ENCODE results near the gene TGFB1. TPM values are rescaled to one million over a fixed set of nuclear protein-coding genes. Genes with fewer than 3 reads are reported as not detected.

The TGFB1 gene
- polyA plus RNA-seq, 1 donor (not counting 4 experiments of a cell fraction or from before 2014, with no cell fraction given): 5.8 TPM

GRCh38 chr19:41309180-41310032 is 44.3 kb downstream of the TGFB1 start:
- peak overlapping the region; percentile 79 to 95 (median 89) for H3K4me3 ChIP-seq (ENCODE audit: control insufficient read depth in 2 of 3, extremely low read depth in 1 of 3, insufficient read depth in 2 of 3, low read depth in 1 of 3, low read length in 3 of 3)
- TF ChIP-seq EZH2 (IDR thresholded peaks at IDR 0.05; ENCODE audit: low read length): no peak
- TF ChIP-seq CTCF (optimal IDR thresholded peaks at IDR 0.05 in 1 of 3, IDR thresholded peaks at IDR 0.05 in 1 of 3, conservative IDR thresholded peaks at IDR 0.05 in 1 of 3; ENCODE audit: extremely low read depth in 1 of 3, insufficient read depth in 2 of 3, low read length in 3 of 3): no peak
- H3K9me1 ChIP-seq (ENCODE audit: control insufficient read depth, extremely low read depth, insufficient read depth, low read length): no peaks in the 10 kb centered on the region
- H3K79me2 ChIP-seq (ENCODE audit: control insufficient read depth, insufficient read depth, low read length): peaks cover 28% of the 10 kb centered on the region
- H3K27me3 ChIP-seq (ENCODE audit: control insufficient read depth, extremely low read depth, insufficient read depth, low read length): no peaks in the 10 kb centered on the region
- DNase-seq (ENCODE audit: low read depth, low spot score) (no peak), FAIRE-seq (no peak)
- dilution Hi-C loops (cut with MboI; ENCODE audit: extremely low pct_ligation_motif_present, low sequenced_read_pairs): no loop called here
- H3K9me3 ChIP-seq (ENCODE audit: control insufficient read depth, low read depth, low read length): no peaks in the 10 kb centered on the region
- H3K4me1 ChIP-seq (ENCODE audit: control insufficient read depth, extremely low read depth, insufficient read depth, low read length): peaks cover 24% of the 10 kb centered on the region
- H3K4me2 ChIP-seq (ENCODE audit: control insufficient read depth, extremely low read depth, insufficient read depth, low read depth, low read length): peak overlapping the region; percentile 99
- H4K20me1 ChIP-seq (ENCODE audit: control insufficient read depth, extremely low read depth, insufficient read depth, low read length): no peaks in the 10 kb centered on the region
- peak overlapping the region; percentile 95 for H3K9ac ChIP-seq (ENCODE audit: control insufficient read depth, extremely low read depth, insufficient read depth, low read length)
- H2AFZ ChIP-seq (ENCODE audit: control insufficient read depth, low read length): peak overlapping the region; percentile 92
- H3K36me3 ChIP-seq (ENCODE audit: control insufficient read depth in 2 of 2, extremely low read depth in 1 of 2, insufficient read depth in 2 of 2, low read length in 2 of 2): peaks cover 26 to 30% of the 10 kb centered on the region in 2 experiments
- peak overlapping the region; percentile 97 for H3K27ac ChIP-seq (ENCODE audit: control insufficient read depth, insufficient read depth, low read length)

GRCh38 chr19:41308450-41309179 is 45.1 kb downstream of the TGFB1 start:
- peaks cover 33 to 38% of the 10 kb centered on the region in 2 experiments for H3K36me3 ChIP-seq (ENCODE audit: control insufficient read depth in 2 of 2, extremely low read depth in 1 of 2, insufficient read depth in 2 of 2, low read length in 2 of 2)

More at GRCh38 chr19:41308450-41309179, 45.1 kb downstream of the TGFB1 start:
- Histone ChIP-seq H2AFZ (ENCODE audit: control insufficient read depth, low read length) (no peak overlapping the region), H3K4me2 (ENCODE audit: control insufficient read depth, extremely low read depth, insufficient read depth, low read depth, low read length) (peak overlapping the region; percentile 99), H4K20me1 (ENCODE audit: control insufficient read depth, extremely low read depth, insufficient read depth, low read length) (no peaks in the 10 kb centered on the region), H3K4me1 (ENCODE audit: control insufficient read depth, extremely low read depth, insufficient read depth, low read length) (peaks cover 24% of the 10 kb centered on the region), H3K9me1 (ENCODE audit: control insufficient read depth, extremely low read depth, insufficient read depth, low read length) (no peaks in the 10 kb centered on the region), H3K9me3 (ENCODE audit: control insufficient read depth, low read depth, low read length) (no peaks in the 10 kb centered on the region), H3K79me2 (ENCODE audit: control insufficient read depth, insufficient read depth, low read length) (peaks cover 28% of the 10 kb centered on the region), H3K4me3 (ENCODE audit: control insufficient read depth in 2 of 3, extremely low read depth in 1 of 3, insufficient read depth in 2 of 3, low read depth in 1 of 3, low read length in 3 of 3) (peak overlapping the region in 1 of 3 experiments; percentile 95), H3K27me3 (ENCODE audit: control insufficient read depth, extremely low read depth, insufficient read depth, low read length) (no peaks in the 10 kb centered on the region), H3K27ac (ENCODE audit: control insufficient read depth, insufficient read depth, low read length) (peak overlapping the region; percentile 97), H3K9ac (ENCODE audit: control insufficient read depth, extremely low read depth, insufficient read depth, low read length) (peak overlapping the region; percentile 95)
- TF ChIP-seq CTCF (optimal IDR thresholded peaks at IDR 0.05 in 1 of 3, IDR thresholded peaks at IDR 0.05 in 1 of 3, conservative IDR thresholded peaks at IDR 0.05 in 1 of 3; ENCODE audit: extremely low read depth in 1 of 3, insufficient read depth in 2 of 3, low read length in 3 of 3) (peak; percentile 89 to 99 (median 91)), EZH2 (IDR thresholded peaks at IDR 0.05; ENCODE audit: low read length) (no peak)
- FAIRE-seq (peak; percentile 56), DNase-seq (ENCODE audit: low read depth, low spot score) (peak; percentile 55)
- dilution Hi-C loops (cut with MboI; ENCODE audit: extremely low pct_ligation_motif_present, low sequenced_read_pairs): no loop called here
